OCI-LY1 (cell line): ENCODE data around the gene TECPR2.
"Not testable (repeated sequence)": the region's sequence is repeated elsewhere in the genome, so short reads cannot be mapped to it uniquely, and the experiment has no call there.

Experiments
- H2AFZ ChIP-seq: fragments of 200-600 bp; sonication (generic), shearing (Covaris generic); 2 replicates; pipeline ENCODE4 v1.6.0; 2014; ENCODE audit warnings: antibody characterized with exemption, mild to moderate bottlenecking, low read length
- H3F3A ChIP-seq: fragments of 200-600 bp; sonication (generic), shearing (Covaris generic); 2 replicates; pipeline ENCODE4 v1.6.0; 2014; ENCODE audit warnings: mild to moderate bottlenecking, antibody characterized with exemption, low read length, moderate library complexity; ENCODE audit not compliant: insufficient read depth
- H3K27ac ChIP-seq: fragments of 200-600 bp; sonication (generic); 2 replicates; pipeline ENCODE4 v1.5.1; 2014; ENCODE audit warnings: low read length, mixed run types, mild to moderate bottlenecking, low read depth; ENCODE audit not compliant: poor library complexity, severe bottlenecking
- H3K27me3 ChIP-seq: fragments of 200-600 bp; sonication (generic); 2 replicates; pipeline ENCODE4 v1.6.0; 2014; ENCODE audit warnings: antibody characterized with exemption, mild to moderate bottlenecking, low read length, moderate library complexity; ENCODE audit not compliant: insufficient read depth
- H3K36me3 ChIP-seq: fragments of 200-600 bp; sonication (generic); 2 replicates; pipeline ENCODE4 v1.6.1; 2014; ENCODE audit warnings: mild to moderate bottlenecking, antibody characterized with exemption, low read length, moderate library complexity, mixed read lengths; ENCODE audit not compliant: insufficient read depth
- H3K4me1 ChIP-seq: fragments of 200-600 bp; sonication (generic); 2 replicates; pipeline ENCODE4 v1.5.1; 2014; ENCODE audit warnings: mild to moderate bottlenecking, low read length, moderate library complexity; ENCODE audit not compliant: insufficient read depth, severe bottlenecking
- H3K4me2 ChIP-seq: fragments of 200-600 bp; sonication (generic), shearing (Covaris generic); 2 replicates; pipeline ENCODE4 v1.6.1; 2014; ENCODE audit warnings: low read length
- H3K4me3 ChIP-seq: fragments of 200-600 bp; sonication (generic); 2 replicates; pipeline ENCODE4 v1.5.1; 2014; ENCODE audit warnings: low read length, low read depth, mild to moderate bottlenecking, mixed read lengths; ENCODE audit not compliant: poor library complexity, severe bottlenecking
- H3K79me2 ChIP-seq: fragments of 200-600 bp; shearing (Covaris generic); 2 replicates; pipeline ENCODE4 v1.6.1; 2016; ENCODE audit warnings: mixed run types, low read length, mixed read lengths; ENCODE audit not compliant: insufficient read depth
- H3K9ac ChIP-seq: fragments of 200-600 bp; sonication (generic), shearing (Covaris generic); 2 replicates; pipeline ENCODE4 v1.6.1; 2014; ENCODE audit warnings: mild to moderate bottlenecking, low read length, mixed read lengths
- H3K9me2 ChIP-seq: fragments of 200-600 bp; sonication (generic), shearing (Covaris generic); 2 replicates; pipeline ENCODE4 v1.6.1; 2014; ENCODE audit warnings: low read depth, mild to moderate bottlenecking, low read length, mixed read lengths
- H3K9me3 ChIP-seq: fragments of 200-600 bp; shearing (Covaris generic); 2 replicates; pipeline ENCODE4 v1.6.1; 2014; ENCODE audit warnings: low read length, mixed read lengths
- H4K20me1 ChIP-seq: fragments of 200-600 bp; sonication (generic), shearing (Covaris generic); 2 replicates; pipeline ENCODE4 v1.6.0; 2016; ENCODE audit warnings: mild to moderate bottlenecking, low read length; ENCODE audit not compliant: insufficient read depth
- EZH2 ChIP-seq: fragments of 200-600 bp; sonication (generic), shearing (Covaris generic); IDR thresholded peaks from 2 replicates; pipeline ENCODE4 v1.8.0; 2017; ENCODE audit warnings: borderline replicate concordance, mixed run types, mild to moderate bottlenecking, antibody characterized with exemption, low read length, moderate library complexity, mixed read lengths
- TF ChIP-seq, protein P1 (sequence below): fragments of 200-600 bp; sonication (generic), shearing (Covaris generic); IDR thresholded peaks from 2 replicates; pipeline ENCODE4 v1.5.1; 2017; ENCODE audit warnings: mild to moderate bottlenecking, antibody characterized with exemption, low read length, moderate library complexity, mixed read lengths

Gene TECPR2

DNA sequence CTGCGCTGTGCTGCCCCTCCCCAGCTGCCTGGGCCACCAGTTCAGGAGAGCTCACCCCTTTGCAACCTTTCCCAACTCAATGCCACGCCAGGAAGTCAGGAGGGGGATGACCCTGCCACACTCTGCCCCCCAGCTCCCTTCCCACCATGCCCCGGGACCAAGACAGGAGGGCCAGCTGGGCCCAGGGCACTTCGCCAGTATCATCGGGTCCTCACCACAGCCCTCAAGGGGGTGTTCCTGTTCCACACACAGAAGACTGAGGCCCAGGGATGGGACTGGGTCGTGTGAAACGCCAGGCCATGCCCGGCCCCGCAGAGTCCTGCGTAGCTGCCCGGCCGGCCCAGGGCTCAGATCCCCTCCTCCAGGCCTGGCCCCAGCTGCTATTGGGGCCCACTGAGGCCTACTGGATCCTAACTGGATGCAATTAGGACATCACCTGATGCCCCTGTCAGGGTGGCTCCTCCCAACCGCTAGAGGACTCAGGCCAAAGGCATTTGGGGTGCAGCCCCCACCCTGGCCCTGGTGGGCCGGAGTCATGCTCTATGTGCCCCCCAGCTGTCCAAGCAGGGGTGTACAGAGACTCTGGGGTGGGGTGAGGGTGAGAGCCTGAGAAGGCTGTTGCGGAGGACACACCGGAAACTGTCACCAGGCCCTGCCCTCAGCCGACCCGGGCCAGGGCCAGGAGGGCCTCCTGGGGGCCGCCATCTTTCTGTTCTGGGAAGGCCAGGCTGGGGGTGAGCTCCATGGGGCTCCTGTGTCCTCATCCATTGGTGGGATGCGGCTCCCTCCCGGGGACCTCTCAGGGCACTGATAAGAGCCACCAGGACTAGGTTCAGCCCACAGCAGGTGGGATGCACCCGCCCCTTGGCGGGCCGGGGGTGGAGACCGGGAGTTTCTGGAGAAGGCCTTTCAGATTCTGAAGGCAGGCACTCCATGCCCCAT is 176.1 kb downstream of the TECPR2 start:
- no peaks in the 10 kb centered on the region for H4K20me1 ChIP-seq
- no peaks in the 10 kb centered on the region for H3K9me2 ChIP-seq
- H3K4me2 ChIP-seq = no peak overlapping the region
- no peak overlapping the region for H2AFZ ChIP-seq
- H3K79me2 ChIP-seq = no peaks in the 10 kb centered on the region
- no peaks in the 10 kb centered on the region for H3K27me3 ChIP-seq
- H3K9ac ChIP-seq = no peak overlapping the region
- H3K4me3 ChIP-seq = no peak overlapping the region
- peaks cover 9% of the 10 kb centered on the region for H3K4me1 ChIP-seq
- TF ChIP-seq, protein P1, sequence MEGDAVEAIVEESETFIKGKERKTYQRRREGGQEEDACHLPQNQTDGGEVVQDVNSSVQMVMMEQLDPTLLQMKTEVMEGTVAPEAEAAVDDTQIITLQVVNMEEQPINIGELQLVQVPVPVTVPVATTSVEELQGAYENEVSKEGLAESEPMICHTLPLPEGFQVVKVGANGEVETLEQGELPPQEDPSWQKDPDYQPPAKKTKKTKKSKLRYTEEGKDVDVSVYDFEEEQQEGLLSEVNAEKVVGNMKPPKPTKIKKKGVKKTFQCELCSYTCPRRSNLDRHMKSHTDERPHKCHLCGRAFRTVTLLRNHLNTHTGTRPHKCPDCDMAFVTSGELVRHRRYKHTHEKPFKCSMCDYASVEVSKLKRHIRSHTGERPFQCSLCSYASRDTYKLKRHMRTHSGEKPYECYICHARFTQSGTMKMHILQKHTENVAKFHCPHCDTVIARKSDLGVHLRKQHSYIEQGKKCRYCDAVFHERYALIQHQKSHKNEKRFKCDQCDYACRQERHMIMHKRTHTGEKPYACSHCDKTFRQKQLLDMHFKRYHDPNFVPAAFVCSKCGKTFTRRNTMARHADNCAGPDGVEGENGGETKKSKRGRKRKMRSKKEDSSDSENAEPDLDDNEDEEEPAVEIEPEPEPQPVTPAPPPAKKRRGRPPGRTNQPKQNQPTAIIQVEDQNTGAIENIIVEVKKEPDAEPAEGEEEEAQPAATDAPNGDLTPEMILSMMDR = no peak
- TF ChIP-seq EZH2 = no peak
- H3K9me3 ChIP-seq = no peaks in the 10 kb centered on the region
- no peak overlapping the region for H3K27ac ChIP-seq
- H3K36me3 ChIP-seq = no peaks in the 10 kb centered on the region
- H3F3A ChIP-seq = no peaks in the 10 kb centered on the region

DNA sequence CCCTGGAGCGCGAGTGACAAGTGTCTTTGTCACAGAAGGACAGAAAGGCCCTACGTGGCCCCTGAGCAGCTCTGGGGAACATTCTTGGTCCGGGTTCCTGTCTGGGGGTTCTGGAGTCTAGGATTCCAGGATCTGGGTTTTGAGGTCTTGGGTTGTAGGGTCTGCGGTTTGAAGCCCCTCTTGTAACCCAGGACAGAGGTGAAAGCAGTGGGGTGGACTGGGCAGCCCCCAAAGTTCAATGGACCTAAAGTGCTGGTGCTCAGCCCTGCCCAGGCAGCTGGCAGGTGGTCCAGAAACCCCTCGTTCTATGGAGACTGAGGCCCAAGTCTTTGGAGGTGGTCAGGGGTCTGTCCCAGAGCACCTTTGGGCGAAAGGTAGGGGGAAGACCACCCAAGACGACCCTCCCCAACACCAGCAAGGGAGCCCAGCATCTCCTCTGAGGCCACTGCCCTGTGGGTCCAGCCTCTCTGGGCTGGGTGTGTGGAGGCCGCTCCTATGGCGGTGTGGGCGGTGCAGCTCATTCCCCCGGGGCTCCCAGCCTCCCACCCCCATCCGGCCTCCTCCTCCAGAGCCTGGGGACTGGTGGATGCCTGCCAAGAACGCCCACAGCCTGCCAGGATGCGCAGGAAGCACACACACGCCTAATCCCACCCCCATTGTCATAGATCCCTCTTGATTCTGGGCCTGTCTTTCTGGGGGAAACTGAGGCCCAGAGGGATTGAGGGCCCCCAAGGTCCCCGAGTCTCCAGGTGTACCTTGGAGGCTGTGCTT is 177.0 kb downstream of the TECPR2 start:
- Histone ChIP-seq H3K27me3 (no peaks in the 10 kb centered on the region), H3K4me2 (no peak overlapping the region), H3K79me2 (no peaks in the 10 kb centered on the region), H2AFZ (no peak overlapping the region), H3F3A (no peaks in the 10 kb centered on the region), H3K27ac (no peak overlapping the region), H3K4me3 (no peak overlapping the region), H3K36me3 (no peaks in the 10 kb centered on the region), H4K20me1 (no peaks in the 10 kb centered on the region), H3K9ac (no peak overlapping the region), H3K4me1 (peaks cover 16% of the 10 kb centered on the region), H3K9me2 (no peaks in the 10 kb centered on the region), H3K9me3 (no peaks in the 10 kb centered on the region)
- TF ChIP-seq, protein P1 = no peak
- no peak for TF ChIP-seq EZH2

DNA sequence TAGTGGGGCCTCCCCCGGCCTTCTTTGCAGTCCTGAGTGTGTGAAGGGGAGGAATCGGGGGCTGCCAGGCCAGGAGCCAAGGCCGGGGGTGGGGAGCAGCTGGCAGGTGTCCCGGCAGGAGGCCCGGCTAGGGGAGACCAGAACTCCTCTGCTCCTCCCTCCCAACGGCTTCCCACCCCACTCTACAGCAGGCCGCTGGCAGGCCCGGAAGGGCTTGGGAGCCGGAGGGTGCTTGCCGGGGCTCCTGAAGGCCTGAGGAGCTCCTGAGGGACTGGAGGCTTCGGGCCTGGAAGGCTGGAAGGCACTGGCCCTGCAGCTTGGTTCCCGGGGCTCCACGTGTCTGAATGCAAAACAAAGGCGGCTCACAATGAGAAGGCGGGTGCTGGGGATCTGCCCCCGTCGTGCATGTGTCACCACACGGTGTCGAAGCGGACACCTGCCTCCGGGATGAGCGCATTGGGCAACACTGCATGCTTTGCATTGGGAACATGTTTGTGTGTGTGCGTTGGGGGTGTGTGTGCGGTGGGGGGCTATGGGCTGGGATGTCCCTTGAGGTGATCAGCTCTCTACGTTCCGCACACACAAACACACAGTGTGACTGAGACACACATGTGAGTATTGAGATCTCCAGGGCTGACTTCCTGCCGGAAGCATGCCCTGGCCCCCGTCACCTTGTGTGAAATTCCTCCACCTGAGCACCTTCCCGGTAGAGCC is 177.7 kb downstream of the TECPR2 start:
- Histone ChIP-seq H3K4me3 (no peak overlapping the region), H4K20me1 (no peaks in the 10 kb centered on the region), H3K79me2 (no peaks in the 10 kb centered on the region), H3K4me2 (no peak overlapping the region), H3K27ac (no peak overlapping the region), H3K9me3 (no peaks in the 10 kb centered on the region), H3K27me3 (no peaks in the 10 kb centered on the region), H3F3A (no peaks in the 10 kb centered on the region), H3K36me3 (no peaks in the 10 kb centered on the region), H3K4me1 (peaks cover 20% of the 10 kb centered on the region), H2AFZ (no peak overlapping the region), H3K9ac (no peak overlapping the region), H3K9me2 (no peaks in the 10 kb centered on the region)
- TF ChIP-seq, protein P1 = no peak
- TF ChIP-seq EZH2 = no peak

DNA sequence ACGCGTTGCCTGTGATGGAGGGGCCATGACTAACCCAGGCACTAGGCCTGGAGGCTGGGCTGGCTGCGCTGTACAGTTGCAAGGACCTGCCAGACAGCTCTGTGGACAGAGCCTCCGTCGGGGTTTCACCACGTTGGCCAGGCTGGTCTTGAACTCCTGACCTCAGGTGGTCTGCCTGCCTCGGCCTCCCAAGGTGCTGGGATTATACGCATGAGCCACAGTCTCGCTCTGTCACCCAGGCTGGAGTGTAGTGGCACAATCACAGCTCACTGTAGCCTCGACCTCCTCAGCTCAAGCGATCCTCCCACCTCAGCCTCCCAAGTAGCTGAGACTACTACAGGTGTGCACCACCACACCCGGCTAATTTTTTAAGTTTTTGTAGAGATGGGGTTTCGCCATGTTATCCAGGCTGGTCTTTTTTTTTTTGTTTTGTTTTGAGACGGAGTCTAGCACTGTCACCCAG is 178.3 kb downstream of the TECPR2 start:
- not testable (repeated sequence) for H3K9me3 ChIP-seq, H3K9ac ChIP-seq, H3K4me3 ChIP-seq, H3K27ac ChIP-seq, H3K27me3 ChIP-seq, H3K36me3 ChIP-seq, H3F3A ChIP-seq, H3K4me2 ChIP-seq, H3K9me2 ChIP-seq, H3K79me2 ChIP-seq, H2AFZ ChIP-seq, H4K20me1 ChIP-seq
- H3K4me1 ChIP-seq = peaks cover 20% of the 10 kb centered on the region
